Erythroblast (primary cell): ENCODE measurements around the gene ST6GAL1.

Experiments used
- GATA1 ChIP-seq: IDR thresholded peaks from 2 replicates; pipeline ENCODE4 v1.6.1; 2011; ENCODE audit warnings: low read depth, mild to moderate bottlenecking, control low read depth, low read length, moderate library complexity
- POLR2A ChIP-seq: IDR thresholded peaks from 2 replicates; pipeline ENCODE4 v1.6.1; 2011; ENCODE audit warnings: mild to moderate bottlenecking, low read length

DNA sequence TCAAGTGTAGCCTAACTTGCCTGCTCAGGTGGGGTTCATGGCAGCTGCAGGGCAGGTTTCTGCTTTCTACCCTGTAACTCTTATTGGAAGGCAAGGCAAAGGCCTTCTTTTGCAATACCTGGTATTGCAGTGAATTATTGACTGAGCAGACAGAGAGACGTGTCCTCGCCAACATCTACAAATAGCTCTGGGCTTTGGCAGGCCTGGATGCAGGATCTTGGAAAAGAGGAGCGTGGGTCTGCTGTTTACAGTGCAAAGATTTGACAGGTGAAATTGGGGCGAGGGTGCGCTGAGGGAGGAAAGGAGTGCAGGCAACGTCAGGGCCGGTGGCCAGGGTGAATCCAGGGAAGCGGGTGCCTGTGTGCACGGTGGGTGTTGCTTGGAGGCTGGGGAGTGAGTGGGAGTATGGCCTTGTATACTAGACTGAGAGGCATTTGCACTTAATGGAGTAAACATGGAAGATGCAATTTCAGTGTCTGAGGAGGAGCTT lies 44.5 kb downstream of the ST6GAL1 start:
- TF ChIP-seq POLR2A, result no peak
- no peak for TF ChIP-seq GATA1
